Stomach smooth muscle (tissue), 2 donors: Measurements from ENCODE around the gene SOX18.

ENCODE experiments used
- H3K27ac ChIP-seq: one replicate; pipeline ENCODE4 v1.7.0; 2013; ENCODE audit warnings: mild to moderate bottlenecking, low read length, inconsistent platforms
- H3K27me3 ChIP-seq, 2 donors: one replicate each; pipeline ENCODE4 v1.7.0; 2013; ENCODE audit warnings: low read length in 2 of 2; ENCODE audit not compliant: insufficient read depth in 2 of 2, control insufficient read depth in 1 of 2
- H3K36me3 ChIP-seq, 2 donors: one replicate each; pipeline ENCODE4 v1.7.0; 2013; ENCODE audit warnings: low read length in 2 of 2; ENCODE audit not compliant: control insufficient read depth in 2 of 2, insufficient read depth in 2 of 2
- H3K4me1 ChIP-seq: one replicate; pipeline ENCODE4 v1.7.0; 2013; ENCODE audit warnings: low read length; ENCODE audit not compliant: control insufficient read depth, insufficient read depth
- H3K4me3 ChIP-seq, 2 donors: one replicate each; pipeline ENCODE4 v1.7.0; 2013; ENCODE audit warnings: low read length in 2 of 2
- H3K9ac ChIP-seq, 2 donors: one replicate each; pipeline ENCODE4 v1.7.0; 2013; ENCODE audit warnings: low read length in 2 of 2, mild to moderate bottlenecking in 1 of 2
- H3K9me3 ChIP-seq, 2 donors: one replicate each; pipeline ENCODE4 v1.7.0; 2013; ENCODE audit warnings: low read length in 2 of 2; ENCODE audit not compliant: control insufficient read depth in 2 of 2
- donor health status: healthy.
- donor health status: Pancreatic carcinoma.

The SOX18 gene

GRCh38 chr20:64074184-64074789, 24.8 kb upstream of the SOX18 start:
- H3K4me1 ChIP-seq, result peaks cover 15% of the 10 kb centered on the region
- H3K36me3 ChIP-seq, result peaks cover 0 to 2% of the 10 kb centered on the region in 2 donors
- no peak overlapping the region for H3K4me3 ChIP-seq
- H3K9me3 ChIP-seq, result no peaks in the 10 kb centered on the region
- no peak overlapping the region for H3K9ac ChIP-seq
- no peaks in the 10 kb centered on the region for H3K27me3 ChIP-seq
- H3K27ac ChIP-seq, result no peak overlapping the region

GRCh38 chr20:64073476-64074183, 24.2 kb upstream of the SOX18 start:
- no peak overlapping the region for H3K27ac ChIP-seq
- H3K9ac ChIP-seq, result no peak overlapping the region
- H3K4me3 ChIP-seq, result no peak overlapping the region
- H3K36me3 ChIP-seq, result peaks cover 0 to 2% of the 10 kb centered on the region in 2 donors
- no peaks in the 10 kb centered on the region for H3K9me3 ChIP-seq
- H3K4me1 ChIP-seq, result peaks cover 9% of the 10 kb centered on the region
- no peaks in the 10 kb centered on the region for H3K27me3 ChIP-seq

GRCh38 chr20:64072498-64073063, 23.1 kb upstream of the SOX18 start:
- Histone ChIP-seq H3K9ac (no peak overlapping the region), H3K27me3 (no peaks in the 10 kb centered on the region)

GRCh38 chr20:64071341-64072332, 22.2 kb upstream of the SOX18 start:
- Histone ChIP-seq H3K27ac (no peak overlapping the region), H3K9me3 (no peaks in the 10 kb centered on the region), H3K4me1 (no peaks in the 10 kb centered on the region), H3K9ac (no peak overlapping the region), H3K27me3 (no peaks in the 10 kb centered on the region), H3K4me3 (no peak overlapping the region), H3K36me3 (peaks cover 0 to 2% of the 10 kb centered on the region in 2 donors)

More at GRCh38 chr20:64072498-64073063, 23.1 kb upstream of the SOX18 start:
- Histone ChIP-seq H3K27ac (no peak overlapping the region), H3K4me3 (no peak overlapping the region), H3K9me3 (no peaks in the 10 kb centered on the region), H3K36me3 (peaks cover 0 to 2% of the 10 kb centered on the region in 2 donors), H3K4me1 (peaks cover 3% of the 10 kb centered on the region)

- Histone ChIP-seq H3K36me3 (peaks cover 0 to 2% of the 10 kb centered on the region in 2 donors), H3K9ac (no peak overlapping the region), H3K9me3 (no peaks in the 10 kb centered on the region), H3K27ac (no peak overlapping the region), H3K4me1 (peaks cover 2% of the 10 kb centered on the region), H3K27me3 (no peaks in the 10 kb centered on the region), H3K4me3 (no peak overlapping the region)
Measured at GRCh38 chr20:64070244-64070993, 21.0 kb upstream of the SOX18 start.

- H3K9ac ChIP-seq, result no peak overlapping the region
Measured at GRCh38 chr20:64069614-64070243, 20.3 kb upstream of the SOX18 start.

GRCh38 chr20:64069209-64069613, 19.8 kb upstream of the SOX18 start:
- no peak overlapping the region for H3K27ac ChIP-seq
- H3K27me3 ChIP-seq, result no peaks in the 10 kb centered on the region
- no peak overlapping the region for H3K4me3 ChIP-seq
- no peak overlapping the region for H3K9ac ChIP-seq
- H3K36me3 ChIP-seq, result peaks cover 0 to 2% of the 10 kb centered on the region in 2 donors
- H3K9me3 ChIP-seq, result no peaks in the 10 kb centered on the region
- H3K4me1 ChIP-seq, result peaks cover 11% of the 10 kb centered on the region

More at GRCh38 chr20:64069614-64070243, 20.3 kb upstream of the SOX18 start:
- Histone ChIP-seq H3K27me3 (no peaks in the 10 kb centered on the region), H3K27ac (no peak overlapping the region), H3K36me3 (peaks cover 0 to 2% of the 10 kb centered on the region in 2 donors), H3K4me1 (peaks cover 7% of the 10 kb centered on the region), H3K9me3 (no peaks in the 10 kb centered on the region), H3K4me3 (no peak overlapping the region)

GRCh38 chr20:64068386-64069208, 19.2 kb upstream of the SOX18 start:
- Histone ChIP-seq H3K9ac (no peak overlapping the region), H3K36me3 (peaks cover 0 to 2% of the 10 kb centered on the region in 2 donors), H3K9me3 (no peaks in the 10 kb centered on the region), H3K27ac (no peak overlapping the region), H3K4me3 (no peak overlapping the region), H3K4me1 (peaks cover 17% of the 10 kb centered on the region), H3K27me3 (no peaks in the 10 kb centered on the region)

- no peak overlapping the region for H3K27ac ChIP-seq
- H3K4me3 ChIP-seq, result no peak overlapping the region
- H3K4me1 ChIP-seq, result peaks cover 19% of the 10 kb centered on the region
- peaks cover 0 to 2% of the 10 kb centered on the region in 2 donors for H3K36me3 ChIP-seq
- H3K27me3 ChIP-seq, result no peaks in the 10 kb centered on the region
- no peaks in the 10 kb centered on the region for H3K9me3 ChIP-seq
- H3K9ac ChIP-seq, result no peak overlapping the region
Measured at GRCh38 chr20:64067733-64068307, 18.4 kb upstream of the SOX18 start.
